ENCODE results near the gene CDC42EP2.

Gene CDC42EP2

DNA sequence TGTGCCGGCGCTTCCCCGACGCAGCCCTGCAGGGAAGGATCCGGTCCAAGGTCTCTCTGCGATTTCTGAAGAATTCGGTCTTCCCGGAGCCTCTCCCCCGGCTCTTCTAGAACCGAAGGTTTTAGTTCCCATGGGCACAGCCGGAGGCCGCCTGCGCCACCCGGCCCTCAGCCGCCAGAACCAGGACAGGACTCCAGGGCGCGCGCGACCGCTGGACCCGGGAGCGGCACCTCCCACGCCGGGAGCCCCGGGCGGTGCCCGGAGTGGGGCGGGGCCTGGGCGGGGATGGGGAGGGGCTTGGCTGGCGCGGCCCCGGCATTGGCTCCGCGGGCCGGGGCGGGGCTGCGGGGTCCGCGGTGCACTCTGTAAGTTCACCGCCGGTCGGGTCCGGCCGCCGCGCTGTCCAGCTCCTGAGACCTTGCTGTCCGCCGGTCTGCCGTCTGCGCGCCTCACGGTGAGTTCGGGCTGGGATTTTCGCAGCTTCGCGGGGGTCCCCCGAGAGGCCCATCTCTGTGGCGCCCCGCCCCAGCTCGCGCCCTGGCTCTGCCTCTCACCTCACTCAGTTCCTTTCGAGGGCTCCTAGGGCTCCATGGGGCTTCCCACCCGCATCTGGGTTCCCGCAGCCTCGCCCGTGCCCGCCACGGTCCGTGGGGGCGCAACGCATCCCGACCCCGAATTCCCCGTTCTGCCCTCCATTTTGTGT is at the start of gene CDC42EP2:
CDC42EP2 (plus strand) TSS at position 366 of the 703 bp plus-strand sequence. CDS start 6,033 bp downstream, outside the sequence.
- peak; percentile 92 for DNase-seq

DNA sequence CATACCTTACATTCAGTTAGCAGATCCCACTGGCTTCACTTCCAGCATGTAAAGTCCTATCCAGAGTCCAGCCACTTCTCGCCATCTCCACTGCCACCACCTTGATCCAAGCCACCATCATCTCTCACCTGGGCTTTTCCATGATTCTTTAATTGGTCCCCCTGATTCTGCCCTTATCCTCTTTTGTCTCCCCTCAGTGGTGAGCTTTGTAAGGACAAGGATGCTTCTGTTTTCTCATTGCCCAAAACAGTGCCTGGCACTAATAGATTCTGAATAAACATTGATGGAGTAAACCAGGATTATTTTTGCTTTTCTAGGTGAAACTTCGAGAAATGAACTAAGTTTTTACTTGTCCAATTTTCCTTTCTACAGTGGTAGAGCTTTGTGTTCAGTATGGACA is 48.5 kb upstream of the CDC42EP2 start:
- no peak for DNase-seq

- DNase-seq: no peak
Observed at GRCh38 chr11:65274735-65275682, 39.7 kb upstream of the CDC42EP2 start.

GRCh38 chr11:65275906-65276305 is 38.8 kb upstream of the CDC42EP2 start:
- no peak for DNase-seq

DNA sequence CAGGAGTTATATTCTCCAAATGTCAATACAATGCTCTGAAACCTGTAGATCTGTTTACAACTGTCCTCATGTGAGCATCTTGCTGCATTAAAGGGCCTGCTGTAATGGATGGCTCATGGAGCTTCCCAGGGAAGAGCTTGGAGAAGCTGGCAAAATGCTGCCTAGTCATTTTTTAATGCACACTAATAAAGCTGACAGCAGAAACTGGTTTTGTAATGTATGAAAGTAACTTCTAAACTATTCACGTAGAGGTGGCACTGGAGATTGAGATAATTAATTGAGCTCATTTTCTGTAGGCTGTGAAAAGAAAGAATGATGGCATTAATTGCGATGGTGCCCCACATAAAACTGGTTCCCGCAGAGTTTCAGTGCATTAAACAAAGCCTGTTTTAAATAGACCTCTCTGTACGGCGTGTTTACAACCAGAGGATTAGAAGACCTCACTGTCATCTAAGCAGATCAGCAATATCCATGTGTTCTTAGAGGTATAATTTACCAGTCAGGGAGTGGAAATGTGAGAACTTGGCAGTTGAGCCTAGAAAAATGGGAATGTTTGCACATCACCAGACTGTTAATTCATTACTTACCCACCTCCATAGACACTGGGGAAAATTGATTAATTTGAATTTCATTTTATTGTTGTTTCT is 36.9 kb upstream of the CDC42EP2 start:
- DNase-seq: no peak

DNA sequence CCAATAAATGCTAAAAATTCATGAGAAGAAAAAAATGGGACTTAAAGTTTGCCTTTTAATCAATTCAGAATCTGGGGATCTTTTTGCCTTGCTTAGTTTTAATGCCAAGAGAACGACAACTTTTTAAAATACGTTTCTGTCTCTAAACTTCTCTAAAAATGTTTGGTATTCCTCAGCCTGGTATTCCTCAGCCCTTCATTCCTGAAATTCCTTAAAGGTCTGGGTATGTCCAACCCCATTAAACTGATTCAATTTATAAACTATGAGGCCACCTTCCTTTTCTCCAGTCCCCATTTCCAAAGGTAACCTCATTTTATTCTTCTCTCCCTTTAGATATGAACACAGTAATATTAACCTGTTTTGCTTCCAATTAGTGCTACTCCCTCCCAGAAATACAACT is 36.3 kb upstream of the CDC42EP2 start:
- DNase-seq: no peak

GRCh38 chr11:65279279-65279678 is 35.4 kb upstream of the CDC42EP2 start:
- no peak for DNase-seq

GRCh38 chr11:65279741-65280440 is 34.8 kb upstream of the CDC42EP2 start:
- DNase-seq: no peak

GRCh38 chr11:65280646-65281045 is 34.0 kb upstream of the CDC42EP2 start:
- no peak for DNase-seq

- DNase-seq: no peak
Observed at GRCh38 chr11:65286686-65287085, 28.0 kb upstream of the CDC42EP2 start.

DNA sequence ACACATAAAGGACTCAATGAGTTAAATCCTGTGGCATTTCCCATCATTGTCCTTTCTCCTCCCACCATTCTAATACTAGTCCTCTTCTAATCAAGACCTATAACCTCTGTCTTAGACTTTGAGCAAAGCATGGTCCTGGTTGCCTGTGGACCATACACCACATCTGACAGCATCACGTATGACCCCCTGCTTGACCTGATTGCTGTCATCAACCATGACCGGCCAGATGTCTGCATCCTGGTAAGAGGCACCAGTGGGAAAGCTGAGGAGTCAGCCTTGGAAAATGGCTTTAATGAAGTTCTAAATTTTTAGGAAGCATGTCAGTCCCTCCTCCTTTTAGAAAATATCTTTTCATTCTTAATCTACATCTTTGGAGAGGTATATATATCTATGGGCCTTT is 27.1 kb upstream of the CDC42EP2 start:
- no peak for DNase-seq

- DNase-seq: no peak
Observed at GRCh38 chr11:65288706-65289536, 25.7 kb upstream of the CDC42EP2 start.

DNA sequence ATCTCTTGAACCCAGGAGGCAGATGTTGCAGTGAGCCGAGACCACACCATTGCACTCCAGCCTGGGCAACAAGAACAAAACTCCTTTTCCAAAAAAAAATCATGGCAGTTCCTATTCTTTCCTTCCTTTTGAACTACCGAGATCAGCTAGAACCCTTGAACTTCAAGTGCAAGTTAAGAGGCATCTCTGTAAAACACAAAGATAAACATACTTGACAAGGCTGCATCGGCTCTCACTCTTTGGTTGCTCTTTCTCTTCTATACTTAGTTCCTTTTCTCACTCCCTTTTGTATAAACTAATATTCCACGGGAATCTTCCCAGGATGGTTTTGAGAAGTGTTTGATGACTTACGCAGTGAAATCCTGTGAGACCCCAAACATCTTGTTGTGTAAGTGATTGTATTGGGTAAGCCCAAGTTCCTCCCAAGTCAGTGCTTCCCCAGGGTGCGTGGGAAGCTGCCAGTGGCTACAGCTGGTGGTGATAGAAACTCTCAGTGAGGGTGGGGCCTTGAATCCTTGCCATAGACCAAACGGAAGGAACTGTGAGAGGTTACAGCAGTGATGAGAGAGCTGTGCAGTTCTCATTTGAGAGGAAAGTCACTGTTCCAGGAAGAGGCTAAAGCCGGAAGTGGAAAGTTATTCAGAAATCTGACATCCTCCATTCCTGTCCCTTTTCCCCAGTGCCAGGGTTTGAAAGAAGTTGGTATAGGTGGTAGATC is 24.1 kb upstream of the CDC42EP2 start:
- no peak for DNase-seq

GRCh38 chr11:65291613-65292012 is 23.1 kb upstream of the CDC42EP2 start:
- DNase-seq: no peak

GRCh38 chr11:65292890-65293289 is 21.8 kb upstream of the CDC42EP2 start:
- no peak for DNase-seq

GRCh38 chr11:65293909-65294381 is 20.7 kb upstream of the CDC42EP2 start:
- DNase-seq: no peak

DNA sequence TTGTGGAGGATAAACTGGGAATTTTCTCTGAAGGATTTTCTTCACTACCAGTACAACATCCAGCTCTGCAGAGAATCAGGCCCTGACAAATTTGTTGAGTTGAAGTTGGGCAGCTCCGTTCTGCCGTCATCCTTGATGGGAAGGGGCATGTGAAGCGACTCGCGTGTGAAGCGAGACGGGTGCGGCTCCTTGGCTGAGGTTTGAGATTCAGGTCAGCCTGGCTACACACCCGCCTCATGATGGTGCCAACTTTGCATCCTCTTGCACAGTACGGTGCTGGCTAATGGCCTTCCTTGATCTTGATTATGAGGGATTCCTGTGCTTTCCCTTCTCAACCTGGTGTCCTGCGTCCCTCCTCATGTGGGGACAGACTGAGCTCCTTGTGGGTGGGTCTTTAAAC is 19.7 kb upstream of the CDC42EP2 start:
- no peak for DNase-seq

GRCh38 chr11:65295571-65296341 is 18.9 kb upstream of the CDC42EP2 start:
- no peak for DNase-seq

DNA sequence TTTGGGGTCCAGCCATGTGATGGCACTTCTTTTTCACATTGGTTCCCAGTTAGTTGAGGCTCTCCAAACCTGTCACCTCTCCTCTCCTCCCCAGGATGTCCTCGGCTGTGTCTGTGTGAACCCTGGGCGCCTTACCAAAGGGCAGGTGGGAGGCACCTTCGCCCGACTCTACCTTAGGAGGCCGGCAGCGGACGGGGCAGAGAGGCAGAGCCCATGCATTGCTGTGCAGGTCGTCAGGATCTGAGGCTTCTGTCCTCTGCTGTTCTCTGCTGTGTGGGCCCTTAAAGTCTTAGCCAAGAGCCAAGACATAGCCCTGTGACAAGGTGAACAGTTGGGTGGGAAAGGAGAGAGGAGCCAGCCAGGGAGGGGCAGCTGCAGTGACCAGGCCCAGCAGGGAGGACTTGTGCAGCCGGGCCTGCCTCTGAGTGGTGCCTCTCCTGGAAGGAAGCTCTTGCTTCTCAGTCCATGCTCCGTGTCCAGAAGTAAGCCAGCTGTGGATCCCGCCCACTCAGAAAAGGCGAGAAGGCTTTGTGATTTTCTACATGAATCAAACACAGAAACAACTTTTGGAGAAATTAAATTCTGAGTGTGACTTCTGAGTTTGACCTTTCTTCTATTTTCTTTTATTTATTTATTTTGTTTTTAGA is 17.5 kb upstream of the CDC42EP2 start:
- DNase-seq: no peak

DNA sequence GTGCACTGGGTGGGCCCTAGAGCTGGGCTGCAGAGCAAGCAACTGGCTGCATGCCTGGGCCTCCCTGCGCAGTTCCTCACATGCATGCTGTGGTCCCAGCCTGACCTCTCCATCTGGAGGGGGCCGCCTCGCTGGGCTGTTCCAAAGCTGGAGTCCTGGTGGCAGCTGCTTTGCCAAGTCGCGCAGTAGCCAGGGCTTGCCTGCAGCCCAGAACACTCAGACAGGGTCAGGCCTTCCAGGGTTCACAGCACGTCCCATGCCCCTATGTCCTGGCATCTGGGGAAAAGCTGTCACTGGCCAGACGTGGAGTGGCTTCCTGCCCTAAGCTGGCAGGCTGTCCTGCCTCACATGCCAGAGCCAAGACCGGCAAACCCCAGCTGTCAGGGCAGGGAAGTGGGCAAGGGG is 16.5 kb upstream of the CDC42EP2 start:
- DNase-seq: no peak
